ENCODE results near the gene PRDM7.

DNA sequence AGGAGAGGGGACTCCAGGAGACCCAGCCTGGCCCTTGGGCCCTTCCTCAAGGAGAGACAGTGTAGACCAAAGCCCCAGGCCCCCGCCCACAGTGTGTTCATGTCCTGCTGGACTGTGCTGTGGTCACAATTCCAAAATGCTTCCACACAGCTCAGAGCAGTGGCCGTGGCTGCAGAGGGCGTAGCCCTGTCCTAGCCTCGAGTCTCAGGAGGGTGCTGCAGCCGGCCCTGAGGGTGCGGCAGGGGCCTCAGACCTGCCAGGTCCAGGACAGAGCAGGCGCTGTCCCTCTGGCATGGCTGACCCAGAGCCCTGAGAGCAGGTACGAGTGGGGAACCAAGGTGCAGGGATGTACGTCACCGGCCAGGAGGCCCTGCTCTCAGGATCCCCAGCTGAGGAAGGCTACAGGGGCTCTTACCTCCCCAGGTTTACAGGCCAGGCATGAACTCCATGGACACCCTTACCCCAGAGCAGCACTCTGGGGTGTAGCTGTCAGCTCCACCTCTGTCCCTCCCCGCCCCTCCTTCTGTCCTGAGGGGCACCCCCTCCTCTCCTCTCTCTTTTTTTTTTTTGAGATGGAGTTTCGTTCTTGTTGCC is 65.1 kb downstream of the PRDM7 start:
- TF ChIP-seq, protein P1, sequence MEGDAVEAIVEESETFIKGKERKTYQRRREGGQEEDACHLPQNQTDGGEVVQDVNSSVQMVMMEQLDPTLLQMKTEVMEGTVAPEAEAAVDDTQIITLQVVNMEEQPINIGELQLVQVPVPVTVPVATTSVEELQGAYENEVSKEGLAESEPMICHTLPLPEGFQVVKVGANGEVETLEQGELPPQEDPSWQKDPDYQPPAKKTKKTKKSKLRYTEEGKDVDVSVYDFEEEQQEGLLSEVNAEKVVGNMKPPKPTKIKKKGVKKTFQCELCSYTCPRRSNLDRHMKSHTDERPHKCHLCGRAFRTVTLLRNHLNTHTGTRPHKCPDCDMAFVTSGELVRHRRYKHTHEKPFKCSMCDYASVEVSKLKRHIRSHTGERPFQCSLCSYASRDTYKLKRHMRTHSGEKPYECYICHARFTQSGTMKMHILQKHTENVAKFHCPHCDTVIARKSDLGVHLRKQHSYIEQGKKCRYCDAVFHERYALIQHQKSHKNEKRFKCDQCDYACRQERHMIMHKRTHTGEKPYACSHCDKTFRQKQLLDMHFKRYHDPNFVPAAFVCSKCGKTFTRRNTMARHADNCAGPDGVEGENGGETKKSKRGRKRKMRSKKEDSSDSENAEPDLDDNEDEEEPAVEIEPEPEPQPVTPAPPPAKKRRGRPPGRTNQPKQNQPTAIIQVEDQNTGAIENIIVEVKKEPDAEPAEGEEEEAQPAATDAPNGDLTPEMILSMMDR (IDR thresholded peaks at IDR 0.05) = no peak
- no peak for TF ChIP-seq POLR2A (IDR thresholded peaks at IDR 0.05)
